OCI-LY7 (cell line): ENCODE data around the gene FUCA1.

Source experiments
- EZH2phosphoT487 ChIP-seq: fragments of 200-600 bp; sonication (generic); IDR thresholded peaks from 2 replicates; pipeline ENCODE4 v1.6.1; 2018; ENCODE audit warnings: low read depth, borderline replicate concordance, mild to moderate bottlenecking, mixed run types, antibody characterized with exemption, low read length, moderate library complexity, mixed read lengths
- TF ChIP-seq, protein P1 (sequence below): fragments of 200-600 bp; sonication (generic); conservative IDR thresholded peaks from 2 replicates; pipeline ENCODE4 v1.5.1; 2014; ENCODE audit warnings: mild to moderate bottlenecking, antibody characterized with exemption, low read length, moderate library complexity, mixed read lengths

DNA sequence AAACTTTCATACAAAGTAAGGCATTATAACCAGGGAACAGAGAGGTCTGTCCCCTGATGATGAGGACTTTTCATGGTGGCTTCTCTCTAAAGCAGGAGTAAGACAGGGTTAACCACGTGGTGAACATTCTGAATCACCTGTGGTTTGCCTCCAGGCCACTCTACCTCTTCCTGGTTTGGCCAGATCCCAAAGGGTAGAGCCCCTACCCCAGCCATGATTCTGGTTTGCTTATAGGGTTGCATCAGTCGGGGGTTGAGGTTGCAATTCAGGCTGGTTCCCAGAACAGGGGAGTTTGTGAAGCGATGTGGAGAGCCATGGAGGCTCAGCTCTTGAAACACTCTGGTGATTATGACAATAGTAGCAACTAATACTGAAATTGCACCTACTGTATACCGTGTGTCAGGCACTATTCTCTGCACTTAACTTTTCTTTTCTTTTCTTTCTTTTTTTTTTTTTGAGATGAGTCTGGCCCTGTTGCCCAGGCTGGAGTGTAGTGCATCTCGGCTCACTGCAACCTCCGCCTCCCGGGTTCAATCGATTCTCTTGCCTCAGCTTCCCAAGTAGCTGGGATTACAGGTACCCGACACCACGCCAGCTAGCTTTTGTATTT is 36.8 kb upstream of the FUCA1 start:
- TF ChIP-seq, protein P1, sequence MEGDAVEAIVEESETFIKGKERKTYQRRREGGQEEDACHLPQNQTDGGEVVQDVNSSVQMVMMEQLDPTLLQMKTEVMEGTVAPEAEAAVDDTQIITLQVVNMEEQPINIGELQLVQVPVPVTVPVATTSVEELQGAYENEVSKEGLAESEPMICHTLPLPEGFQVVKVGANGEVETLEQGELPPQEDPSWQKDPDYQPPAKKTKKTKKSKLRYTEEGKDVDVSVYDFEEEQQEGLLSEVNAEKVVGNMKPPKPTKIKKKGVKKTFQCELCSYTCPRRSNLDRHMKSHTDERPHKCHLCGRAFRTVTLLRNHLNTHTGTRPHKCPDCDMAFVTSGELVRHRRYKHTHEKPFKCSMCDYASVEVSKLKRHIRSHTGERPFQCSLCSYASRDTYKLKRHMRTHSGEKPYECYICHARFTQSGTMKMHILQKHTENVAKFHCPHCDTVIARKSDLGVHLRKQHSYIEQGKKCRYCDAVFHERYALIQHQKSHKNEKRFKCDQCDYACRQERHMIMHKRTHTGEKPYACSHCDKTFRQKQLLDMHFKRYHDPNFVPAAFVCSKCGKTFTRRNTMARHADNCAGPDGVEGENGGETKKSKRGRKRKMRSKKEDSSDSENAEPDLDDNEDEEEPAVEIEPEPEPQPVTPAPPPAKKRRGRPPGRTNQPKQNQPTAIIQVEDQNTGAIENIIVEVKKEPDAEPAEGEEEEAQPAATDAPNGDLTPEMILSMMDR, result no peak
- TF ChIP-seq EZH2phosphoT487, result no peak
